Stimulated activated CD8-positive, alpha-beta memory T cell treated with anti-CD3 and anti-CD28 coated beads, Interleukin-15, amount 100 ng/mL, for 1 hour (primary cell): ENCODE data around the gene TMEM106C.

ENCODE experiments used
- DNase-seq: peaks from one replicate; pipeline ENCODE4 v3.0.0-alpha.2; 2020; ENCODE audit warnings: low read depth

The TMEM106C gene

DNA sequence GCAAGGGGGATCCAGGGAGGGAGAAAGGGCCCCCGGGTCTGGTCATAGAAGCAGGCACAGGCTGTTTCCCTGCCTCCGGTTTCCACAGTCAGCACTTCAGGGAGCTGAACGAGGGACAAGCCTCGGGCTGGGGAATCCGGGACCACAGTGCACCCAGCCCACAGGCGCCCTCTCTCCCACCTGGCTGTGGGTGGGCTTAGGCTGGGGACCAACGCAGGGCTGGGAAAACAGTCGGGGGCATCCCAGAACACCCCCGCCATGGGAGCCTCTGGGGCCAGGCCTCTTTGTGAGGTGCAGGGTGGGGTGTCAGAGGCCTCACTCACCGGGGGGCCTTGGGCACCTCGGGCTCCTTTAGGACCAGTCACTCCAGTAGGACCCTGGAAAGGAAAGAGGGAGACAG is 16.3 kb downstream of the TMEM106C start:
- no peak for DNase-seq

DNA sequence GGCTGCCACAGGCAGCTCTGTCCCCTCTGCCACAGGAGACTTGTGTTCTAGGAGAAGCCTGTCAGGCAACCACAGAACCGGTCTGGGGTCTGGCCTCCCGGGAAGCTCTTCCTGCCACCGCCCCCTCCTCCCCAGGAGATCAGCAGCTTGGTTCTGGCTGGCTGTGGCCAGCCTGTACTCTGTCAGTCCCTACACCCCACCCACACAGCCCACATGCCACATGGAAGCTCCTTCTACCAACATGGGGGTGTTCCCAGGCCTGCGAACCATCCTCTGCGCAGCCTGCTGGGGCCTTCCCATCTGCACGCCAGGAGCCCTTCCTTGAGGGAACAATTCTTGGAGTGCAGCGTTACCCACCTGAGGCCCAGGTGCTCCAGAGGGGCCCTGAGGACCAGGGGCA is 16.8 kb downstream of the TMEM106C start:
- DNase-seq = no peak

DNA sequence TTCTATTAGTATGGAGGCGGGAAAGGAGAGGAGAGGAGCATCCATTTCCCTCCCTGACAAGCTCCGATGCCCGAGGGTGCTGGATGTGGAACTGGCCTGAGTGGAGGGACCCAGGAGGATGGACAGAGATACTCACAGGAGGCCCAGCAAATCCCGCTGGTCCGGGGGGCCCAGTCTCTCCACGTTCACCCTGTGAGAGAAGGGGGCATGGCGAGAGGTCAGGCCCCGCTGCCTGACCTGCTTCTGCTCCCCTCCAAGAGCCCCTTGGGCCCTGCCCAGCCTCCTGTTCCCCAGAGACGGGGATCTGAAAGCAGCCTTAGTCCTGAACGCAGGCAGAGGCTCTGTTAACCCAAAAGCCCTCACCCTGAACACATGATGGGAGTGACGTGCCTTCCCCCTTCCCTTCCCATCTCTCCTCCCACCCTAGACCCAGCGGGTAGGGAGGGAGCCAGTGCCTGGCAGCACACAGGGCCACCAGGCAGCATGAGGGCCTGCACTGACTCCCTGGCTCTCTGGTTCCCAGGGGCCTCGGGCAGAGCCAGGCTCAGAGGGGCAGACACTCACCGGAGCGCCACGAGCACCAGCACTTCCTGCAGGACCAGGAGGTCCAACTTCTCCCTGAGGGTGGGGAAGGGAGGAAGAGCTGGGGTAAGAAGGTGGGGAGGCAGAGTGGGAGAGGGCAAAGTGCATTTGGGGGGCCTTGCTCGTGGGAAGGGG is 17.5 kb downstream of the TMEM106C start:
- DNase-seq = no peak

DNA sequence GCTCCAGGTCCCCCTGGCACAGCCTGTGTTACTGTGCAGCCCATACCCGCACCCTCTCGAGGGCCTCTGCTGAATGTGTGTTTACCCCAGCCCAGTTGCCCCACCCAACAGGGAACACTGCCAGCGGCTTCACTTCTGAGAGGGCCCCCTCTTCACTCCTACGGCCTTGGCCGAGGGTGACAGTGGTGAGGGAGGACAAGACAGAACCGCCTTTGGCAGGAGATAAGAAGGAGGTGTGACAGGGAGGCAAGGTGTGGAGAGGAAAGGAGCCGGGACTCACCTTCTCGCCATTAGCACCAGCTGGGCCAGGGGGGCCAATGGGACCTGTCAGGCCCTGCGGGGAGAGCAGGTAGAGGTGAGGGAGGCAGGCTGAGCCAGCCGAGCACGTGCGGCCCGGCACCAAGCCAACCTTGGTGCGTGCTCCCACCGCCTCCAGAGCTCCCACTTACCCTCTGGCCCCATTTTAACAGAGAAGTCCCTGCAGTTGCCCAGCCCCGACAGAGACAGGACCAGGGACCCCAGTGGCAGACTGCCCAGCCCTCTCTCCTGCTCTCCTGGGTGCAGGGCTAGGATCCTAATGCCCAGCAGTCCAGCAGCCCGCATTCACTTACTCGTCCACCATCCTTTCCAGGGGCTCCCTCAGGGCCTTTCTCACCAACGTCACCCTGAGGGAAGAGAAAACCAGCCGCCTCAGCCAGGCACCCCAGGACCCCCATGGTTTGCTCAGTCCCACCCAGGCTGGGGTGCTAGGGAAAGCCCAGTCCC is 18.3 kb downstream of the TMEM106C start:
- no peak for DNase-seq

DNA sequence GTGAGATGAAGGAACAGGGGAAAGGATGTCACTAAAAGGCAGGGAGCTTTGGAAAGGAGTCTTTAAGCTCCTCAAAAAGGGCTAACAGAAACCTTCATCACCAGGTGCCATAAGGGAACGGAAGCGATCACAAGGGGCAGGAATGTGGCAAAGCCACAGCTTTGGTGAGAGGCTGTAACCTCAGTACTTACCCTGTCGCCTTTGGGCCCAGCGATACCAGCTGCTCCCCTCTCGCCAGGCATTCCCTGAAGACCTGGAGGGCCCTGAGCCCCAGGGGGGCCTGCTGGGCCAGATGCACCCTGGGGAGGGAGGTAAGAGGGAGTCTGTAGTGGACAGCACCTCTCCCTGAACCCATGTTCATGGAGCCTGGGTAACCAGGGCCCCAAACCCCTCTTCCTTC is 18.9 kb downstream of the TMEM106C start:
- DNase-seq = no peak

DNA sequence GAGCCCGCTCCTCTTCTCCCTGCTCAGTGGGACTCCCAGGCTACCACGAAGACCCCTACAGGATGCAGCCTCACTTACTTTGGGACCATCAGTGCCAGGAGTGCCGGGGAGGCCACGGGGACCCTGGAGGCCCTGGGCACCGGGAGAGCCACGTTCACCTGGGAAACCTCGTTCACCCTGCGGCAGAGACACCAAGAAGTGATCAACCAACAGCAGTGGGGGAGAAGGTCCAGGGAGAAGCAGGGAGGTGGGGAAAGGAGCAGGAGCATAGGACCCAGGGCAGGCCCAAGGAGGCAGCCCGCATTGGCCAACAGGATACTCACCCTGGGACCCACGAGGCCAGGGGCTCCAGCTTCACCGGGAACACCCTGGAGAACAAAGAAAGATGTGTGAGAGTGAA is 19.4 kb downstream of the TMEM106C start:
- DNase-seq = no peak

DNA sequence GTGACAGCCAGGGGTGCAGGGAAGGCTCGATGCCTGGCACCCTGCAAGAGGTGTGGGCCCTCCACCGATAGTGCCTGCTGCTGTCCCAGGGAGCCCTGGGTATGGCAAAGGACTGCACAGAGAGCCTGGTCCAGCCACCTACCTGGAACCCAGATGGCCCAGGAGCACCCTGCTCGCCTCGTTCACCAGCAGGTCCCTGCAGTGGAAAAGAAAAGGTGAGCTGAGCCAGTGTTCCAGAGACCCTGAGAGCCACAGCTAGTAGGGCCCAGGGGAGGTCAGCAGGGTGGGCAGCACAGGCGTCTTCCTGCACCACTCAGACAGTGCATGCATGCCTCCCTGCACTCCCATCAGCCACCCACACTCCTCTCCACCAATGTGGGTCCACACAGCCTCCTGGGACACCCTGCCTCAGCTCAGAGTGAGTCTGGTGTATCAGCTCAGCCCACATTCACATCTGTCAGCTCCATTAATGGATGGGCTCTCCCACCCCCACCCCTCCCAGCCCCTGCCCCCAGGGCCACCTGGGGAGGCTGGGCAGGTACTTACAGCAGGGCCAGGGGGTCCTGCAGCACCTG is 20.2 kb downstream of the TMEM106C start:
- no peak for DNase-seq

DNA sequence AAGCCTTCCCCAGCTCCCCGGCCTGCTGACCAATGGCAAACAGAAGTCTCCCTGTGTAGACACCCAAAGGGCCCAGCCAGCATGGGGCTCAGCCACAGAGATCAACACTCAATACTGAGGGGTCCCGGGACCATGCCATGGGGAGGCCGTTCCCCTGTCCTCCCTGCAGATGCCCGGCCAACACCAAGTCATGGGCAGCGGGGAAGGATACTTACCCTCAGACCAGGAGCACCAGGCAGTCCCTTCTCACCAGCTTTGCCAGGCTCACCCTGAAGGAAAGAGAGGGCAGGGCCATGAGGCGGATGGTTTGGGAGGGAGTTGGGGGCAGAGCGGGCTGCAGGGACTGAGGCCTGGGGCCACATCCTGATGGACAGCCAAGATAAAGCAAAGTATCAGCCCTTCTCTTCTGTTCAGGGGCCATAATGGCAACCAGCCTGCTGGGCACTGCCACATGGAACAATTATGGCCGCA is 21.0 kb downstream of the TMEM106C start:
- DNase-seq = no peak

DNA sequence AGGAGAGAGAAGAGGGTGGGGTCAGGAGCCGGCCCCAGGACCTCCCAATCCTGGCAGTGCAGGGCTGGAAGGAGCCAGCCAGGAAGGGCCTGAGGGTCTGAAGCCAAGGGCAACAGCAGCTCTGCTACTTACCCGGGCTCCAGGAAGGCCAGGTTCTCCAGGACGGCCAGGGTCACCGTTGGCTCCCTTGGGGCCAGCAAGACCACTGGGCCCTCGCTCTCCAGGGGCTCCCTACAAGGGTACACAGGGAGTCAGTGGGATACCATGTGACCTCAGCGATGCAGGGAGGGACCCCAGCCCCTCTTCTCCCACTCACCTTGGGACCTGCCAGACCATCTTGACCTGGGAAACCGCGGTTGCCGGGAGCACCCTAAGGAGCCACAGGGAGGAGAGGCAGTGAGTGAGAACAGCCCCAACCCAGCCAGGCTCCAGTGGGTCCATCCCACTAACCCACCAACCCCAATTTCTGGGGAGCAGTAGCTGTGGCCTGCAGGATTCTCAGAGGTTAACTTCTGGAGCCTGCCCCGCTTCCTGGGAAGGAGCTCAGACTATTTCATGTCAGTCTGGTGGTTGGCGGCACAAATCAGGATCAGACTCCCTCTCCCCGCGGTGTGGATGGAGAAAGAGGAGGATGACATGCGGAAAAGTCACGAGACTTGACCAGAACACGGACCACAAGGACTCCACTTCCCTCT is 22.3 kb downstream of the TMEM106C start:
- no peak for DNase-seq

DNA sequence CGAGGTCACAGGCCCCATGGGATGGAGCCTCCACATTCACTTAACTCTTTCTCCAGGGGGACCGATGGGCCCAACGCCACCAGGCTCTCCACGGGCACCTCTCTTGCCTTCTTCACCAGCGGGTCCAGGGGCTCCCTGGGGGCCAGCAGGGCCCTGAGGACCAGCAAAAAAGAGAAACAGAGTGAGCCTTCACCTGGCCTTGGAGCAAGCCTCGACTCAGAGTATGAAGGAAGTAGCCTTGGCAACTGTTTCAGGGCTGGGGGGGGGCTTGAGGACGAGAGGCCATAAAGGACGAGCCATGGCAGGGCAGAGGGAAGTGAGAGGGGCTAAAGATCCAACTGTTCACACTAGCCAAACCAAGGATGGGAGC is 22.9 kb downstream of the TMEM106C start:
- DNase-seq = no peak

DNA sequence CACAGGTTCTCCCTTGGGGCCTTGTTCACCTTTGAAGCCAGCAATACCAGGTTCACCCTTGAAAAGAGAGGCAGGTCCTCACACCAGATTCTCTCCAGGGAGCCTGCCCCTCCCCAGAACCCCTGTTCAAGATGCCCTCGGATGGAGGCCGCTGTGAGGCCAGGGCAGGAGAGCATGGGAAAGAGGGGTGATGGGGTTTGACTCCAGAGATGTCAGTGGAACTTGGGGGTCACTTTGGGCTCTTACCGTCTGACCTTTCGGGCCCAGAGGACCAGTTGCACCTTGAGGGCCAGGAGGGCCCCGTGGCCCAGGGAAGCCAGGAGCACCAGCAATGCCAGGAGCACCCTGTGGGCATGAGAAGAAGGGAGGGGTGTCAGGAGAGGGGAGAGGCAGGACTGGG is 23.4 kb downstream of the TMEM106C start:
- DNase-seq = no peak

DNA sequence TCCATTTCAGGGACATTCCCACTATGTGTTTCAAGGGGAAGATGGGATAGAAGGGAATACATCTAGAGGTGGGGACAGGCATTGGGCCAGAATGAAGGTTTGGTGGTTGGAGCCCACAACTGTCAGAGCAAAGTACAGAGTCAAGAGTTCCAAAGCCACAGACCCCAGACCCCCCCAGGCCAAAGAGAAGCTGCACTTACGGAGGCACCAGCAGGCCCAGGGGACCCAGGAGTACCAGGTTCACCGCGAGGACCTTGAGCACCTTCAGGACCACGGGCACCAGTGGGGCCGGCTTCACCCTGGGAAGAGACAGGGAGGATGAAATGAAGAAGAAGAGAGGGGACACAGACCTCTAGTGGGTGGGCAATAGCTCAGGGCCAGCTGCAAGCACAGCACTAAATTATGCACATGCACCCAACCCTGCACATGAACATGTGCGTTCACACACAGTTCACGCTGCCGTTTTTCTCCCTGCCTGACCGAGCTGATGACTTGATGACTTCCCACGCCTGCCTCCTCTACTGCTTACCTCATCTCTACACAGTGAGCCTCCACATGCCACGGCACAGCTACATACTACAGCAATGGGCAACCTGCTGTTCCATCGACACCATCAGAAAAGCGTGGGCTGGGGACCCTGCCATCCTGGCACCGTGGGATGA is 24.1 kb downstream of the TMEM106C start:
- no peak for DNase-seq

DNA sequence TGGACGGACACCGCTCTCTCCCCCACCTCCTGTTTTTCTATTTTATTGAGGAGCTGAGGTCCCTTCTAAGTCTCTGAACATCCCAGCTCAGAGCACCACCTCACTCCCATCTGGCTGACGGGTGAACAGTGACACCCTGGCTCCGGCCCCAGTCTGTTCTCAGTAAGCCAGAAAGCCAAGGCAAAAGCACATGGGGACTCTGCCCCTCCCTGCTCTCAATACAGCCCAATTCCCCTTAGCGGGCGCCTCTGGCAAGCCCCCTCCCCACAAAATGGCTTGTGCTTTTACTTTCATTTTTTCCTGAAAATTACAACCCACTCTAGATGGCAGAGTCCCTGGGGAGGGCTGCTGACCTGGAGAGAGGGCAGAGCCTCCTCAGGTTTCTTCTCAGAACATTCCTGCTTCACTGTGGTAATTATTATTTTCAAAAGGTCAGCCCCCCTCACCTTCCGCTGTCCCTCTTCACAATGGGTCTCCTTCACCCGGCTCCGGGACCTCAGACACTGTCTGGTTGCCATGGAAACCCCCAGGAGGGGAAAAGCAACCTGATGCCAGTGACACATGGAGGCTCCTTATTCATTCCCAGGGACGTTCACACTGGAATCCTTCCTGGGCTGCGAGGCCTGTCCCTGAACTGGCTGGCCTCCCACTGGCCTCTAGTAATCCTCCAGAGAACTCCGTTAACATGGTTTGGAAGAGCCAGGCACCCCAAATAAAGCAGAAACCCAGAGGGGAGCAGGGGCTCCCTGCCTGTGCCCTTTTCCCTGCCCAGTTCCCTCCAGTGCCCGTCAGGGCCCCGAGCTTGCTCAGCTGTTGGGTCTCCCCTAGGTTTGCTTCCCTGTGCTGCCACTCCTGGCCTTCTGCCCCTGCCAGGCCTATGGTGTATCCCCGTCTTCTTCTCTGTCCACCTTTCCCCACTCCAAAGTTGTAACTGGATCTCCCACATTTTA is 25.0 kb downstream of the TMEM106C start:
- no peak for DNase-seq

DNA sequence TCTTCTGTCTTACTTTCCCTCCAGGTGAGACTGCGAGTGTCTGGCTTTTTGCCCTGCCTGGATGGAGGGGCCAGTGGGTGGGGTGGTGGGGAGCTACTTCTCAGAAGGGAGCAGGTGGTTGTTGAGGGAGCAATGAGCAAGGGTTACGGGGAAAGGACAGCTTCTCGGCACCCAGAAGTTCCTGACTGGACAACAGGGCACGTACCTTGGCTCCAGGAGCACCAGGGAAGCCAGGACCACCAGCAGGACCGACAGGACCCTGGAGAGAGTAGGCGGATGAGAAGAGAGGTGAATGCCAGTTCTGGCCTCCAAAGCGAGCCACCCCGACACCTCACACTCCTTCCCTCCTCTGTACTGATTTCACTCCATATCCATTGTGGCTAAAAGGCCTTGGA is 25.6 kb downstream of the TMEM106C start:
- DNase-seq = no peak

DNA sequence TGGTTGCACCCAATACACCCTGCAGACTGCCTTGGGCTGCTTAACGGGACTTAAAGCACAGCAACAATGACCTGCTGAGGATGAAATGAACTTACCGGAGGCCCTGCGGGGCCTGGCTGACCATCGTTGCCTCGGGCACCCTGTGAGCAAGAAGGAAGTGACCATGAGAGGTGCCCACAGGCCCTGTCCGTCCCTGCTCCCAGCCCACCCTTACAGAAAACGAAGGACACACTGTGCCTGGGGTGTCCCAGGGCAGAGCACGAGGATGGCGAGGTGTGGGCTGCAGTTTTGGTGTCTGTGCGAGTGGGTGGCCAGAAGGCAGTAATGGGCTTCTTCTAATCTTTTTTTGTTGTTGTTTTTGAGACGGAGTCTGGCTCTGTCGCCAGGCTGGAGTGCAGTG is 26.3 kb downstream of the TMEM106C start:
- no peak for DNase-seq

DNA sequence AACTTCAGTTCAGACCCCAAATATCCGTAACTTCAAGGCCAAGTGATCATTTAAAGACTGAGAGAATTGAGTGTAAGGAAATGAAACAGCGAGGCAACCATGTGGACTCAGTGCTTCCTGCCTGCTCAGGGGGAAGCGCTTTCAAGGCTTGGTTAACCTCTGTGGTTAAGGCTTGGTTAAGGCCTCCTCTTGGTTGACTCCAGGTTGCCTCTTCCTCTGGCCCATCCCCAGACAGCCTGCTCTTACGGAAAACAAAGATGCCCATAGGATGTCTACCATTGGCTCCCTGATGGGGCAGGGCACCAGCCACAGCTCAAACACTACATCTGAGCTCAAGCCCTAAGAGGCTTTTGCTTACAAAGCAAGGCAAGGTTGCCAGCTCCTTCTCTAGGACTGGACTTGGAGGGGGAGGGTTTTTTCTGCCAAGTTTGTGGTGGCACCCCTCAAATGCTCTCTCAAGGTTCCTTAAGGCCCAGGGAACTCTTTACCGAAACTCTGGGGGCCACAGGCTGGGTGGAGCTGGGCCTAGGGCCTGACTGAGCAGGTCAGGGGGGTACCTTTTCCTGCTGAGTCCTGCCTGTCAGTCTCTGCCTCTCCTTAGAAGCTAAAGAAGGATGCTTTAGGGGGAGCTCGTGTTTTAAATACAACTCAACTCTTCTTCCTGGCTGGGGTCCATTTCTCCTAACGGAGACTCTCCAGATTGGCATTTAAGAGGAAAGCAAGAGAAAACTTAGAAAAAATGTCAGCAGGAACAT is 27.1 kb downstream of the TMEM106C start:
- no peak for DNase-seq

DNA sequence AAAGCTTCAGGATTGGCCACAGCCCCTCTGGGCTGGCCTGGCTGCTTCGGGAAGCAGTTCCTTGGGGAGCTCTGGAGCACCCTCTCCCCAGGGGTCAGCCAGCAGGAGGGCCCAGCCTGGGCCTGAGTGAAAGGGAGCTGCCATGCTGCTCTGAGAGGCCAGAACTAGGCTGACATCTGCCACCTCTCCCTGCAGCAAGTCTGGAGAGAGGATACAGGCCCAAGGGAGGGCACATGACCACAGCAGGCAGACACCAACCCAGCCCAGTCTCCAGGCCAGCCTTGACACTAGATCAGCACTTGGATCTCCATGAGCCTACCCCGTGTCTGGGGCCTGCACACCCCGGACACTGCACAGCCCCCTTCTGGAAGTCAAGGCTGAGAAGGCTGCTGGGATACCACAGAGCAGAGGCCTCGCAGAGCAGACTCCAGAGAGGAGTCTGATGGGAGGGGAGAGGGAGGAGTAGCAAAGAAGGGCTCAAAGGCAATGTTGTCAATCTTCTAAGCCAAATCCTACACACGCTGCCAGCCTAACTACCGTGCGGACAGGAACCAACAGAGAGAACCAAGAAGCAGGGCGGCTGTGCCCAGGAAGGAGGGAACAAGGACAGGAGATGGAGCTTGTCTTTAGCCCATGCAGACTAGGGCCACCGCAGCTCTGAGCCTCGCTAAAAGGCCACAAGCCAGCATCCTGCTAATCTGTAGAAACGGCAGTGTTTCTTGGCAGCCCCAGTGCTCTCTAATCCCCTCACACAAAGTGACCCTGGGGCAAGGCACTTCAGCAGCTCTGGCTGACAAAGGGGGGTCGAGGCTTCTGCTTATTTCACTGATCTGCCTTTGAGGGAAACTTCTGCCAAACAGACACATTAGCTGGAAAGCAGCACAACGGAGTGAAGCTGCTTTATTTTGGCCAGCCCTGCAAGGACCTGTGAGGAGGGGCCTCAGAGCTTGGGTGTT is 28.0 kb downstream of the TMEM106C start:
- DNase-seq = no peak

DNA sequence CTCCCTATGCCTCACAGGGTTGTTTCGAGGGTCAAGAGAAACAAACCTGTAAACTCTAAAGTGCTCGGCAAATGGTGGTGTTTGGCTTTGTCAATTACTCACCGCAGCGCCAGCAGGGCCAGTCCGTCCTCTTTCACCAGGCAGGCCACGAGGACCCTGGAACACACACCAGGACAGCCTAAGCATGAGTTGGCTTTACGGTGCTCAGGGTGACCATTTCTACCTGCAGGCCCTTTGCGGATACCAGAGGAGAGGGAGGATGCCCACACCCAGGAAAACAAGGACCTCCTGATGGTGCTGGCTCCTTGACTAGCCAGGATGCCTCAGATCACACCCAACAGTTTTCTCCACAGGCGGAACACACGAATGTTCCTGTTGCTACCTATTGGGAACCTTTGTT is 29.4 kb downstream of the TMEM106C start:
- no peak for DNase-seq

DNA sequence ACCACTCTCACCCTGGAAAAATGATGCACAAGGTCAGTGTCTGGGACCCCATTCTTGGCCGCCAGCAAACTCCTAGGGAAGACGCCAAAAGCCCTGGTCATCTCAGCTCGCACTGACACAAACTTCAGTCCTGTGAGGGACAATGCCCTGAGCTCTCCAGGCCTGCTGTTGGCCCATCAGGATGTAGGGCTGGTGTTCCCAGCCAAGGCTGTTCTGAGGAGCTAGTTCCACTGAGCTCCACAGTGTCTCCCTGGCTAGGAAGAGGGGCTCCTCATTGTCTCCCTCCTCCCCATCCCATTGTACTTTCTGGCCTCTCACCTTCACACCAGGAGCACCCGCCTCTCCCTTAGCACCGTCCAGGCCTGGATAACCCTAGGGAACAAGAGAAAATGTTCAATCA is 30.1 kb downstream of the TMEM106C start:
- no peak for DNase-seq
